ENCODE results near the gene KDELR1.
"Not testable (repeated sequence)": the region's sequence is repeated elsewhere in the genome, so short reads cannot be mapped to it uniquely, and the experiment has no call there.

Gene KDELR1

DNA sequence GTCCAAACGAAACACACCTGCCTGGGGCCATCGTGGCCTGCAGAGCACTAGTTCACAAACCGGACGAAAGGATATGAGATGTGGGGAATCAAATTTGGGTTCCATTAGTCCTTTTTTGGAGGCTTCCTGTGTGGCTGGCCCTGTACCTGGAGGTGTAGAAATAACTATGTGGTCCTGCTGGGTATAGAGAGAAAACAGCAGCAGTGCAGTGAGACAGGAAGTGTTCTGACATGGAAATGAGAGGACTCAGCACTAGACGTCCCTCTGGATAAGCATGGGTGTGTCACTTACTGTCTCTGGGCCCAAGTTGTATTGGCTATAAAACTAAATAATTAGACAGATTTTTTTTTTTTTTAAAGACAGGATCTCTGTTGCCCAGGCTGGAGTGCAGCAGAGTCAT, 12.3 kb downstream of the KDELR1 start:
- no peak overlapping the region for H3K27ac ChIP-seq (ENCODE audit: low read depth, low read length)
- no peaks in the 10 kb centered on the region for H3K4me1 ChIP-seq (ENCODE audit: control insufficient read depth, insufficient read depth, low read length)
- no peak overlapping the region for H3K4me3 ChIP-seq (ENCODE audit: low read length)
- peaks cover 7% of the 10 kb centered on the region for H3K36me3 ChIP-seq (ENCODE audit: control insufficient read depth, insufficient read depth, low read length)
- no peak overlapping the region for H3K9ac ChIP-seq (ENCODE audit: low read length)
- H3K27me3 ChIP-seq (ENCODE audit: control insufficient read depth, insufficient read depth, low read length): no peaks in the 10 kb centered on the region

DNA sequence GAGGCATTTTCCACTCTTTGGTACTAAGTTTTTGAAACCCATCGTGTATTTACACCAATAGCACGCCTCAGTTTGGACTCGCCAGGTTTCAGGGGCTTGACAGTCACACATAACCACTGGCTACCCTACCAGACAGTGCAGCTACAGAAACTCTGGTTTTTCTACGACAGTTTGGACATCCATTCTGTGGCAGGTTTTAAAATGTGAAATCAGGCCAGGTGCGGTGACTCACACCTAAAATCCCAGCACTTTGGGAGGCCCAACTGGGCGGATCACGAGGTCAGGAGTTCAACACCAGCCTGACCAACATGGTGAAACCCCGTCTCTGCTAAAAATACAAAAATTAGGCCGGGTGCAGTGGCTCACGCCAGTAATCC, 13.2 kb downstream of the KDELR1 start:
- Histone ChIP-seq H3K9ac (ENCODE audit: low read length) (no peak overlapping the region), H3K4me1 (ENCODE audit: control insufficient read depth, insufficient read depth, low read length) (no peaks in the 10 kb centered on the region), H3K27ac (ENCODE audit: low read depth, low read length) (no peak overlapping the region), H3K27me3 (ENCODE audit: control insufficient read depth, insufficient read depth, low read length) (no peaks in the 10 kb centered on the region), H3K4me3 (ENCODE audit: low read length) (no peak overlapping the region), H3K36me3 (ENCODE audit: control insufficient read depth, insufficient read depth, low read length) (peaks cover 2% of the 10 kb centered on the region)

DNA sequence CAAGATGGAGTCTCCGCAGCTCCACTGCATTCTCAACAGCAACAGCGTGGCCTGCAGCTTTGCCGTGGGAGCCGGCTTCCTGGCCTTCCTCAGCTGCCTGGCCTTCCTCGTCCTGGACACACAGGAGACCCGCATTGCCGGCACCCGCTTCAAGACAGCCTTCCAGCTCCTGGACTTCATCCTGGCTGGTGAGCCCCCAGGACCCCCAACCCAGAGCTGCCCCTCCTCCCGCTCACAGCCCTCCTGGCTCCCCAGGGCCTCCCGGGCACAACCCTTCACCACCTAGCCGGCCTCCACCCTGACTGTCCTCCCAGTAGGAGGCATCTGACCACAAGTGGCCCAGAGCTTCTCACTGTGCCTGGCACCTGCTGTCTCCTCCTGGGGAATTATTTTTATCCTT, 17.8 kb downstream of the KDELR1 start:
- H3K36me3 ChIP-seq (ENCODE audit: control insufficient read depth, insufficient read depth, low read length): no peaks in the 10 kb centered on the region
- no peaks in the 10 kb centered on the region for H3K27me3 ChIP-seq (ENCODE audit: control insufficient read depth, insufficient read depth, low read length)
- no peaks in the 10 kb centered on the region for H3K4me1 ChIP-seq (ENCODE audit: control insufficient read depth, insufficient read depth, low read length)
- no peak overlapping the region for H3K27ac ChIP-seq (ENCODE audit: low read depth, low read length)
- no peak overlapping the region for H3K4me3 ChIP-seq (ENCODE audit: low read length)
- no peak overlapping the region for H3K9ac ChIP-seq (ENCODE audit: low read length)

DNA sequence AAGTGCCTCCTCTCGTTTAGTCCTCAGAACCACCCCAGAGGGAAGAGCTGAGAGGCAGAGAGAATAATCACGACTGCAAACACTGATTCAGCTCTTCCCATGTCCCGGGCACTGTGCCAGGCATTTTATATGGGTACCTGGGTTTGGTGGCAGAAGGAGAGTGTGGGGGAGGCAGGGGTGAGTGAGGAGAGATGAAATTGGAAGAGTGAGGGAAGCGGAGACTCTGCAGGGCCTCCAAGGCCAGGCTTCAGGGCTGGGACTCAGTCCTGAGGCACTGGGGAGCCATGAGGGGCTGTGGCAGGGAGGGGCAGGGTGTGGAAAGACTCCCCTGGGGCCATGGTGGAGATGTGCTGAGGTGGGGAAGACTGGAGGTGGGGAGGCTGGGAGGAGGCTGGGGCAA, 18.4 kb downstream of the KDELR1 start:
- Histone ChIP-seq H3K4me1 (ENCODE audit: control insufficient read depth, insufficient read depth, low read length) (no peaks in the 10 kb centered on the region), H3K27ac (ENCODE audit: low read depth, low read length) (no peak overlapping the region), H3K4me3 (ENCODE audit: low read length) (no peak overlapping the region), H3K27me3 (ENCODE audit: control insufficient read depth, insufficient read depth, low read length) (no peaks in the 10 kb centered on the region), H3K9ac (ENCODE audit: low read length) (no peak overlapping the region), H3K36me3 (ENCODE audit: control insufficient read depth, insufficient read depth, low read length) (no peaks in the 10 kb centered on the region)

DNA sequence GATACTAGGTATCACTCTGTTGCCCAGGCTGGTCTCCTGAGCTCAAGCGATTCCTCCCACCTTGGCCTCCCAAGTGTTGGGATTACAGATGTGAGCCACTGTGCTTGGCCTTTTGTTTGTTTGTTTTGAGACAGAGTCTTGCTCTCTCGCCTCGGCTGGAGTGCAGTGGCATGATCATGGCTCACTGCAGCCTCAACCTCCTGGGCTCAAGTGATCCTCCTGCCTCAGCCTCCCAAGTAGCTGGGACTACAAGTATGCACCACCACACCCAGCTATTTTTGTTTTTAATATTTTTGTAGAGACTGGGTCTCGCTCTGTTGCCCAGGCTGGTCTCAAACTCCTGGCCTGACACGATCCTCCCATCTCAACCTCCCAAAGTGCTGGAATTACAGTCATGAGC, 19.6 kb downstream of the KDELR1 start:
- not testable (repeated sequence) for H3K27me3 ChIP-seq (ENCODE audit: control insufficient read depth, insufficient read depth, low read length); H3K36me3 ChIP-seq (ENCODE audit: control insufficient read depth, insufficient read depth, low read length); H3K27ac ChIP-seq (ENCODE audit: low read depth, low read length); H3K4me1 ChIP-seq (ENCODE audit: control insufficient read depth, insufficient read depth, low read length); H3K4me3 ChIP-seq (ENCODE audit: low read length); H3K9ac ChIP-seq (ENCODE audit: low read length)

DNA sequence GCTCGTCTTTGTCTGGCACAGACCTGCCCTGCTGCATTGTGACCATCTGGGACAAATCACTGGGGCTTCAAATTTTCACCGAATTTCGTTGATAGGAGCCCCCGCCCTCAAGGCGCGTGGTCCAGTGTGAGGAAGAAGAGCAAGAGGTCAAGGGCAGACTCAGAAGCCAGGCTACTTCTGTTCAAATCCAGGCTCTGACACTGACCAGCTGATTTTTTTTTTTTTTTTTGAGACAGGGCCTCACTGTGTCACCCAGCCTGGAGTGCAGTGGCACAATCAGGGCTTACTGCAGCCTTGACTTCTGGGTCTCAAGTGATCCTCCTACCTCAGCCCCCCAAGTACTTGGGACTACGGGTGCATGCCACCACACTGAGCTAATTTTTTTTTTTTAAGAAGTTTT, 20.0 kb downstream of the KDELR1 start:
- no peaks in the 10 kb centered on the region for H3K27me3 ChIP-seq (ENCODE audit: control insufficient read depth, insufficient read depth, low read length)
- H3K27ac ChIP-seq (ENCODE audit: low read depth, low read length): no peak overlapping the region
- H3K4me3 ChIP-seq (ENCODE audit: low read length): no peak overlapping the region
- H3K9ac ChIP-seq (ENCODE audit: low read length): no peak overlapping the region
- H3K36me3 ChIP-seq (ENCODE audit: control insufficient read depth, insufficient read depth, low read length): no peaks in the 10 kb centered on the region
- no peaks in the 10 kb centered on the region for H3K4me1 ChIP-seq (ENCODE audit: control insufficient read depth, insufficient read depth, low read length)

DNA sequence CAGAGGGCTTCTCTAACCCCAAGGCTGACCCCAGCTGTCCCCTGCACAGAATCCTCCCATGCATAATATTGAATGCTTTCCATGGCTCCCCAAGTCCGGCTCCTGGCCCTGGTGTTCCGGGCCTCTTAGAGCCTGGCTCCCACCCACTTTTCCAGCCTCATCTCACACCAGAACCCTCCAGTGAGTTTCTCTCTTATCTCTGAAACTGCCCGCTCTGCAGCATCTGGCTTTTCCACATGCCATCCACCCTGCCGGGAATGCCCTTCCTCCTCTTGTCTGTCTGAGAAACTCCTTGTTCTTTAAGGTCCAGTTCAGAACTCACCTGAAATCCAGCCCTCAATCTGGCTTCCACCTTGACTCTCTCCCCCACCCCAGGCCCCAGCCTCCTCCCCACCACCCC, 20.4 kb downstream of the KDELR1 start:
- Histone ChIP-seq H3K4me3 (ENCODE audit: low read length) (no peak overlapping the region), H3K9ac (ENCODE audit: low read length) (no peak overlapping the region), H3K27me3 (ENCODE audit: control insufficient read depth, insufficient read depth, low read length) (no peaks in the 10 kb centered on the region), H3K4me1 (ENCODE audit: control insufficient read depth, insufficient read depth, low read length) (no peaks in the 10 kb centered on the region), H3K36me3 (ENCODE audit: control insufficient read depth, insufficient read depth, low read length) (no peaks in the 10 kb centered on the region), H3K27ac (ENCODE audit: low read depth, low read length) (no peak overlapping the region)

DNA sequence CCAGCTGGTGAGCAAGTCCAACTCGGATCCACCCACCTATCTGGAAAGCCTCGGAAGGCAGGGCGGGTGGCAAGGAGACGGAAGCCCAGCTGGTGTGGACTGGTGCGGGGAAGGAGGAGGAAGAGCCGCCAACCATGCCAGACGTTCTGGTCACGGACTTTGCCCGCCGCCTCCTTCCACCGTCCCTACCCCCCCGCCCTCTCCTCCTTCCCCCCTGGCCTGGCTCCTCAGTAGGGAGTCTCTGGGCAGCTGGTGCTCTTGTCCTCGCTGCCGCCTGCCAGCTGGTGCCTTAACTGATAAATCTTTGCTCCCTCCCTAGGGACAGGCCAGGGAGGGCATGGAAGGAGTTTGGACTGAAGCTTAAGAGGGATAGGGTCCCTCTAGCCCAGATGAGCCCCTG, 22.4 kb downstream of the KDELR1 start:
- no peak overlapping the region for H3K4me3 ChIP-seq (ENCODE audit: low read length)
- H3K27ac ChIP-seq (ENCODE audit: low read depth, low read length): no peak overlapping the region
- H3K27me3 ChIP-seq (ENCODE audit: control insufficient read depth, insufficient read depth, low read length): no peaks in the 10 kb centered on the region
- no peaks in the 10 kb centered on the region for H3K4me1 ChIP-seq (ENCODE audit: control insufficient read depth, insufficient read depth, low read length)
- no peaks in the 10 kb centered on the region for H3K36me3 ChIP-seq (ENCODE audit: control insufficient read depth, insufficient read depth, low read length)
- H3K9ac ChIP-seq (ENCODE audit: low read length): no peak overlapping the region

DNA sequence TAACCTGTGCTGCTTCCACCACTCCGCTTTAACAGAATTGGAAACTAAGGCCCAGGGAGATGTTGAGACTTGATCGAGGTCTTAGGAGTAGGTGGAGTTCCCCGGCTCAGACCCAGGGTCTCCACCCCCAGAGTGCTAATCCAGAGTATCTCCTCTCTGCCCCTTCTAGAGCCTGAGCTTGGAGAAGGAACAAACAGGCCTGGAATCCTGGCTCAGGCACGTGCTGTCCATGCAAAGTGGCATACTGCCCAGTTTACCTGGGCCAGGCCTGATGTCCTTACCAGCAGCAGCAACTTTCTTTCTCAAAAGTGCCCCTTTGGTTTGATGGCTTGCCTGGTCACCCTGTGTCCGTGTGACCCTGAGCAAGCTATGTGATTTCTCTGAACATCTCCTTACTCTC, 23.5 kb downstream of the KDELR1 start:
- Histone ChIP-seq H3K4me3 (ENCODE audit: low read length) (no peak overlapping the region), H3K27ac (ENCODE audit: low read depth, low read length) (no peak overlapping the region), H3K36me3 (ENCODE audit: control insufficient read depth, insufficient read depth, low read length) (no peaks in the 10 kb centered on the region), H3K27me3 (ENCODE audit: control insufficient read depth, insufficient read depth, low read length) (no peaks in the 10 kb centered on the region), H3K4me1 (ENCODE audit: control insufficient read depth, insufficient read depth, low read length) (no peaks in the 10 kb centered on the region), H3K9ac (ENCODE audit: low read length) (no peak overlapping the region)

DNA sequence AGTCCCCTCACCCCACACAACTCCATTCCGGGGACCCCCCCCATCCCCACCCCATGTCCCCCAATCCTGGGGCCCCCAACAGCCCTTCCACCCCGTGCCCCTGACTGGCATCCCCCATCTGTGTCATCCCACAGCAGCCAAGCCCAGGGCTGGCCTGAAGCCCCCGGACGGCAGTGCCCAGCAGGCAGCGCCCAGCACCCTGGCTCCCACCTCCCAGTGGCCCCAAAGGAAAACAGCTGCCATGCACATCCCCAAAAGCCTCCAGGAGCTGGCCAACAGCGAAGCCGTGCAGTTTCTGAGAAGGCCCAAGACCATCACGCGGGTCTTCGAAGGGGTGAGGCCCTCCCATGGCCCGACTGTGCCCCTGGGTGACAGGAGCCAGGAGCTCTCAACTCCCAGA, 25.7 kb downstream of the KDELR1 start:
- H3K4me1 ChIP-seq (ENCODE audit: control insufficient read depth, insufficient read depth, low read length): no peaks in the 10 kb centered on the region
- H3K27ac ChIP-seq (ENCODE audit: low read depth, low read length): no peak overlapping the region
- no peak overlapping the region for H3K4me3 ChIP-seq (ENCODE audit: low read length)
- H3K27me3 ChIP-seq (ENCODE audit: control insufficient read depth, insufficient read depth, low read length): no peaks in the 10 kb centered on the region
- H3K36me3 ChIP-seq (ENCODE audit: control insufficient read depth, insufficient read depth, low read length): no peaks in the 10 kb centered on the region
- no peak overlapping the region for H3K9ac ChIP-seq (ENCODE audit: low read length)

DNA sequence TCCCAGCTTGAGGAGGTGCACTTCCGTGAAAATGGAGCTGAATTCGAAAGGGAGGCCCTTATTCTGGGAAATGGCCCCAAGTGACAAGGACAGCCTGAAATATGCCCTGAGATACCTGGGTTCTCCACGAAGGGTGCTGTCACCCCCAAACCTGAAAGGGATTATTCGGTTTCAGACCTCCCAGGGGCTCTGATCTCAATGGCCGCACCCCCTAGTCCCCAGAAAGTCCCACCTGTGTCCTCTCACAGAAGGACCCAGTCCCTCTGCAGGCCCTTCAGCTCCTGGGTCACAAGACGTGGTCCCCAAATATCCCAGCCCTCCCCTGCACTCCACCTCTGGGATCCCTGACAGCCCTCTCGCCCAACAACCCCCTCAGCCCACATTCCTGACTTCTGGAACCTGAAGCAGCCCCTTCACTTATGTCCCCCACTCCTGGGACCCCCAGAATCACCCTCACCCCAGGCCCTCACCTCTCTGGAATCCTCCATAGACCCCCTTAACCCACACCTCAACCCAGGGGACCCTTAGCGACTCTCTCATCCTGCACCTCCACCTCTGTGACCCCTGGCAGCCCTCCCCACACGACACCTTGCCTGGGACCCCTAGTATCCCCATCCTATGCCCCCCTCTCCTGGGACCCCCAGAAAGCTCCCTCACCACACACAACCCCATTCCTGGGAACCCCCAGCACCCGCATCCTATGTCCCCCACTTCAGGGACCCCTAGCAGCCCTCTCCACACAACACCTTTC, 26.6 kb downstream of the KDELR1 start:
- Histone ChIP-seq H3K27me3 (ENCODE audit: control insufficient read depth, insufficient read depth, low read length) (no peaks in the 10 kb centered on the region), H3K9ac (ENCODE audit: low read length) (peak overlapping the region; percentile 45), H3K36me3 (ENCODE audit: control insufficient read depth, insufficient read depth, low read length) (no peaks in the 10 kb centered on the region), H3K4me3 (ENCODE audit: low read length) (peak overlapping the region; percentile 50), H3K27ac (ENCODE audit: low read depth, low read length) (peak overlapping the region; percentile 97), H3K4me1 (ENCODE audit: control insufficient read depth, insufficient read depth, low read length) (no peaks in the 10 kb centered on the region)

DNA sequence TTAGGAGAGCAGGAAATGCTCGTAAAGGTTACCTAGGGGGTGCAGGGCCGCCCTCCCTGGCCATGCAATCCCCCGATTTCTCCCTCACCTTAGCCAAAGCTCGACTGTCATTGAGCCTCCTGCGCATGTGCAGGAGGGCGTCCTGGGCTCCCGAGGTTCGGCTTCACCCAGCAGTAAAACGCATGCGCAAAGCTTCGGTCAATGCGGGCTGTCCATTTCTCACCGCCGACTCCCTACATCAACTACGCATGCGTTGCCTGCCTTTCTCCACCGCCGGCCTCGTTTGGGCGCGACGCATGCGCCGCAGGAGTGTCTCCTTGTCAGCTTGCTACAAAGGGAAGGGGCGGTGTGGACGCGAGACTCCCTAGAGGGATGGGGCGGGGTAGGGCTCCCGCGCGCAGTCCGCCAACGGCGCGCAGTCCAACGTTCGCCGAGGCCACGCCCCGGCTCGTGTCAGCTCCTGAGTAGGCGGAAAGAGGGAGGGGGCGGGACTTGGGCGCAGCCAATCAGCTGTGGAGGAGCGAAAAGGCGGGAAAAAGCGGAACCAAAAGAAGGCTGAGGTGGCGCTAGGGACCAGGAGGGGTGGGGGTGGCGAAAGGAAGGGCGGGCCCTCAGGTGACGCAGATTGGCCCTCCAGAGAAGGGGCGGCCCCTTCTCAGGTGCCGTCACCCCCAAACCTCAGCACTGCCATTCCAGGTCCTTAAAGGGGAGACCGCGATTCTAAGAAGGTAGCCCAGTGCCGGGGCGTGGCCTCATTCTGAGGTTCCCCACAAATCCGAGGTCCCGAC, 27.3 kb downstream of the KDELR1 start, which contains the start of the genes SYNGR4 and TMEM143:
Gene SYNGR4, plus strand, starts transcription at position 558 of the 788 bp plus-strand sequence. CDS start 1,476 bp downstream, outside the sequence.
Gene TMEM143, minus strand, starts transcription at position 131 of the 788 bp plus-strand sequence. Its CDS starts 20 bp downstream, at position 111.
- H3K9ac ChIP-seq (ENCODE audit: low read length): peak within 1 kb of the TSS; percentile 98
- peak within 1 kb of the TSS; percentile 88 for H3K4me3 ChIP-seq (ENCODE audit: low read length)
- peak within 1 kb of the TSS; percentile 97 for H3K27ac ChIP-seq (ENCODE audit: low read depth, low read length)
- H3K4me1 ChIP-seq (ENCODE audit: control insufficient read depth, insufficient read depth, low read length): no peaks in the 10 kb centered on the region
- H3K27me3 ChIP-seq (ENCODE audit: control insufficient read depth, insufficient read depth, low read length): no peaks in the 10 kb centered on the region
- no peaks in the 10 kb centered on the region for H3K36me3 ChIP-seq (ENCODE audit: control insufficient read depth, insufficient read depth, low read length)

DNA sequence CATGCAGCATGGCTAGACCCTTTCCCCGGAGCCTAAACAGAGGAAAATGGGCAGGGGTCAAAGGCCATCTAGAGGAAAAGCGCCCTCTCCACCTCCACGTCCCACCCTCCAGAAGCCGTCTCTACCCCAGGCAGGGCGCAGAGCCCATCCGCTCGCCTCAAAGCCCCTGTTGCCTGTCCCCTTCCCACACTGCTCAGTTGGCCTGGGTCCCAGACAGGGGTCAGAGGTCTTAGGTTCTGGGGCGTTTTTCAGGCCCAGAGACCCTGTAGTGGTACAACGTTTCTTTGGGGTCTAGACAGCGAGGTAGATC, 27.9 kb downstream of the KDELR1 start:
- H3K27ac ChIP-seq (ENCODE audit: low read depth, low read length): peak overlapping the region; percentile 97
- H3K4me1 ChIP-seq (ENCODE audit: control insufficient read depth, insufficient read depth, low read length): no peaks in the 10 kb centered on the region
- H3K36me3 ChIP-seq (ENCODE audit: control insufficient read depth, insufficient read depth, low read length): no peaks in the 10 kb centered on the region
- no peaks in the 10 kb centered on the region for H3K27me3 ChIP-seq (ENCODE audit: control insufficient read depth, insufficient read depth, low read length)
- peak overlapping the region; percentile 98 for H3K9ac ChIP-seq (ENCODE audit: low read length)
- peak overlapping the region; percentile 88 for H3K4me3 ChIP-seq (ENCODE audit: low read length)
